NCI-H2227 (cell line): ENCODE data around the gene MZF1.
"Not testable (repeated sequence)": the region's sequence is repeated elsewhere in the genome, so short reads cannot be mapped to it uniquely, and the experiment has no call there.

Experiments
- DNase-seq: peaks from one replicate; lab custom pipeline; 2025; ENCODE audit not compliant: unreplicated experiment; lab: John Stamatoyannopoulos, UW

The MZF1 gene

DNA sequence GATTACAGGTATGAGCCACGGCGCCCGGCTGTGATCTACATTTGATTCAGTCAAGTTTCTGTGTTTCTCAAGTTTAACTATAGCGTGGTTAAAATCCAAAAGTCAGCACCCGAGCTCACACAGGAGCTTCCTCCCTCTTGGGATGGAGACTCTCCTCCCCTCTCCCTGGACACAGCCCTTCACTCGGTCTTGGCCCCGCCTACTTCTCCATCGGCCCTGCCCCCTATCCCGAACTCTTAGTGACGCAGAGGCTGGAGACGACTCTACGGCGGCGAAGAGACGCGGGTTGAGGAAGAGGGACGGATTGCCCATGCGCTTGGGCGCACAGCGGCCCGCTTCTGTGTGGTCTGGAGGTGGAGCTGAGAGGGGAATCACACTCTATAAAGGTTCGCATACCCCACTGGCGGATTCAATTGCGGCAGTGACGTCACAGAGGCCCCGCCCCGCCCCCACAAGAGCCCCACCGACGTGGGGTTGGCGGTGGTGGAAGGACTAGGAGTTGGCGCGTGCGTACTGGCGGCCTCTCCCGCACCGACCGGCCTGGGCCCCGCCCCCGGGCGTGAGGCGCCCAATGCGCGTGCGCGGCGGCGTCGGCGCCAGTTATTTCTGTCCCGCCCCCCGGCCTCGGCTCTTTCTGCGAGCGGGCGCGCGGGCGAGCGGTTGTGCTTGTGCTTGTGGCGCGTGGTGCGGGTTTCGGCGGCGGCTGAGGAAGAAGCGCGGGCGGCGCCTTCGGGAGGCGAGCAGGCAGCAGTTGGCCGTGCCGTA is 29.1 kb downstream of the MZF1 start, which contains the start of gene TRIM28:
Gene TRIM28 (plus strand): TSS at position 239 of the 765 bp plus-strand sequence. CDS start 694 bp downstream, outside the sequence.
- DNase-seq: no peak

DNA sequence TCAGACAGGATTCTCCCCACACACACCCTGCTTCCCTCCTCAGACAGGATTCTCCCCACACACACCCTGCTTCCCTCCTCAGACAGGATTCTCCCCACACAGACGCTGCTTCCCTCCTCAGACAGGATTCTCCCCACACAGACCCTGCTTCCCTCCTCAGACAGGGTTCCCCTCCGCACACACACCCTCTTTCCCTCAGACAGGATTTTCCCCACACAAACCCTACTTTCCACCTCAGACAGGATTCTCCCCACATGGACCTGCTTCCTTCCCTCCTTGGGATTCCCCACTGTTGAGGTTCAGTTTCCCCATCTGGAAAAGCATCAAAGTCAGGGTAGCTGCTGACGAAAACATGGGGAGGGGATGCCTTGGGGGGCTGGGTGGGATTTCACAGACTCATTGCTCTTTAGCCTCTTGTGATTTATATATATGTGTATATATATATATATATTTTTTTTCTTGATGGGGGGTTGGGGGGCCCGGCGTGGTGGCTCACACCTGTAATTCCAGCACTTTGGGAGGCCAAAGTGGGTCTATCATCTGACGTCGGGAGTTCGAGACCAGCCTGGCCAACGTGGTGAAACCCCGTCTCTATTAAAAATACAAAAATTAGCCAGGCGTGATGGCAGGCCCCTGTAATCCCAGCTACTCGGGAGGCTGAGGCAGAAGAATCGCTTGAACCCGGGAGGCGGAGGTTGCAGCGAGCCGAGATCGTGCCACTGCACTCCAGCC is 30.3 kb downstream of the MZF1 start:
- DNase-seq: not testable (repeated sequence)

DNA sequence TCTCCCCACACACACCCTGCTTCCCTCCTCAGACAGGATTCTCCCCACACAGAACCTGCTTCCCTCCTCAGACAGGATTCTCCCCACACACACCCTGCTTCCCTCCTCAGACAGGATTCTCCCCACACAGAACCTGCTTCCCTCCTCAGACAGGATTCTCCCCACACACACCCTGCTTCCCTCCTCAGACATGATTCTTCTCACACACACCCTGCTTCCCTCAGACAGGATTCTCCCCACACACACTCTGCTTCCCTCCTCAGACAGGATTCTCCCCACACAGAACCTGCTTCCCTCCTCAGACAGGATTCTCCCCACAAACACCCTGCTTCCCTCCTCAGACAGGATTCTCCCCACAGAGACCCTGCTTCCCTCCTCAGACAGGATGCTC is 34.0 kb downstream of the MZF1 start:
- DNase-seq: not testable (repeated sequence)

DNA sequence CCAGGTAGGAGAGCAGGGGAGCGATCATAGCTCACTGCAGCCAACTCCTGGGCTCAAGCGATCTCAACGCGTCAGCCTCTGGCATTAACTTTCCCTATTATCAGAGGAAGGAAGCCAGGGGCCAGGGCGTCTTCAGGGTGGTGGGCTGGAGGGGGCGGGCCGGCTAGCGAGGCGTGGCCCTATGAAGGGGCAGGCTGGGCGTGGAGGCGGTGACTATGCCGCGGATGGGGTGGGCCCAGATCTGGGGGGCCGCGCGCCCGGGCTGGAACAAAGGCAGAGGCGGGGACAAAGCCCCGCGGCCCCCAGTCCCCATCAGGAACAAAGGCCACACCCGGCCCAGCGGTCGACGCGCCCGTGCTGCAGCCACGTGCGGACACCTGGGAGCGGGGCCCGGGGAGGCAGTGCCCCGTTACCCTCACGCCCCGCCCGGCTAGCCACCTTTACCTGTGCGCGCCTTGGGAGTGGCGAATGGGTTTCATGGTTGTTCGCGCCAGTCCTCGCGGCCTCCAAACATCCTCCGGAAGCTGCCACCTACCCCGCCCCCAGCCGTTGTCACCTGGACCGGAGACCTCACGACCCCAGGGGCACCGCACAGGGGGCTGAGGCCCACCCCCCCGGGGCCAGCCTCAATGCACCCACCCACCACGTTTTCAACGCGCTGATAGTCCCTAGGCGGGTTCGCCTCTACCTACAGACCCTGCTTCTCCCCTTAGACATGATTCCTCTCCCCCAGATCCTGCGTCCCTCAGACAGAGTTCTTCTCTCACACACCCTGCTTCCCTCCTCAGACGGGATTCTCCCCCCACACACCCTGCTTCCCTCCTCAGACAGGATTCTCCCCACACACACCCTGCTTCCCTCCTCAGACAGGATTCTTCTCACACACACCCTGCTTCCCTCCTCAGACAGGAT is 34.6 kb downstream of the MZF1 start:
- peak; percentile 98 for DNase-seq

DNA sequence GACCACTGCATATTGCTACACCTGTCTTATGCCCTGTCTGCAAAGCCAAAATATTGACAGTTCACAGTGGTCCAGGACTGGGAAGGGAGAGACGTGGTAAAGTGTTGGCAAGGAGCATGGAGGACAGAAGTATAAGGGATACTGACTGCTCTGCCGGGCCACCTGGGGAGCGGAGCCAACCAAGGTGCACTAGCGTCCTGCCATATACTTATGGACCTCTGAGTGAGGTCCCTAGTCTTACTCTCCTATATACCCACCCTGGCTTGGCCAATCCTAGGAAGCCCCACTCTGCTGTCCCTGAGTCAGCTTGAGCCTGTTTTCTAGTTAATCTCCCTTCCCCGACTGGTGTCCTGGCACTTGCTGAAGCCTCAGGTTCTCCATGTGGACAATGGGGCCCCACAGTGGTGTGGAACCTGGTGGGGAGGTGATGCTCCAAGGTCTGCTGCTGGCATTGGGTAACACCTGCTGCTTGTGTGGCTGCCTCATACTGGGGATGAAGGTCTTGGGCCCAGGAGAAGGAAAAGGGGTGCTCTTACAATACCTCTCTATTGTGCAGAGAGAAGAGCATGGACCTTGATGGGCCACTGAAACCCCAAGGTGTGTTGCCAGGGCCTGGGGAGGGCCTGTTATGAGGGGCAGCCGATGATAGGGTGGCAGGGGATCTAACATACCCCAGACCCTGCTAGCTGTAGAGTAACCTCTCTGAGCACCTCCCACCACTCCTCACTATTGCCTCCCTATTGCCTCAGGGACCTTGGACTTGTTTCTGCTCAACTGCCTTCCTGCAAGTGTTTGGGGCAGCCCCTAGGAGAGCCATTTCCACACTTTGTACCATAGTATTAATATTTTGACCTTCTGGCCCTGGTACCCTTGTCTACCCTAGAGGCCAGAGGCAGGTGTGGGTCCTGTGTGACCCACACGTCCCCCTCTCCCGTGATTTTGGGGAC is 36.0 kb downstream of the MZF1 start:
- DNase-seq: no peak

DNA sequence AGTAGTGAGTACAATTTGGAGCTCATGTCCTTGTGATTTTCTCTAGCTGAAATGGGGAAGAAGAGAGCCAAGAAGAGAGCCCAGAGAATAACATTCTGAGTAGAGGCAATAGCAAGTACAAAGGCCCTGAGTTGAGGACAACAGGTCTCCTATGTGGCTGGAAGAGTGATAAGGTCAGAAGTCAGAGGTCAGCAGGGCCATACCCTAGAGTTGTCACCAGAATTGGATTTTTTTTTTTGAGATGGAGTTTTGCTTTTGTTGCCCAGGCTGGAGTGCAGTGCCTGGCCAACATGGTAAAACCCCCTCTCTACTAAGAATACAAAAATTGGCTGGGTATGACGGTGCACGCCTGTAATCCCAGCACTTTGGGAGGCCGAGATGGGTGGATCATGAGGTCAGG is 37.3 kb downstream of the MZF1 start:
- DNase-seq: no peak

DNA sequence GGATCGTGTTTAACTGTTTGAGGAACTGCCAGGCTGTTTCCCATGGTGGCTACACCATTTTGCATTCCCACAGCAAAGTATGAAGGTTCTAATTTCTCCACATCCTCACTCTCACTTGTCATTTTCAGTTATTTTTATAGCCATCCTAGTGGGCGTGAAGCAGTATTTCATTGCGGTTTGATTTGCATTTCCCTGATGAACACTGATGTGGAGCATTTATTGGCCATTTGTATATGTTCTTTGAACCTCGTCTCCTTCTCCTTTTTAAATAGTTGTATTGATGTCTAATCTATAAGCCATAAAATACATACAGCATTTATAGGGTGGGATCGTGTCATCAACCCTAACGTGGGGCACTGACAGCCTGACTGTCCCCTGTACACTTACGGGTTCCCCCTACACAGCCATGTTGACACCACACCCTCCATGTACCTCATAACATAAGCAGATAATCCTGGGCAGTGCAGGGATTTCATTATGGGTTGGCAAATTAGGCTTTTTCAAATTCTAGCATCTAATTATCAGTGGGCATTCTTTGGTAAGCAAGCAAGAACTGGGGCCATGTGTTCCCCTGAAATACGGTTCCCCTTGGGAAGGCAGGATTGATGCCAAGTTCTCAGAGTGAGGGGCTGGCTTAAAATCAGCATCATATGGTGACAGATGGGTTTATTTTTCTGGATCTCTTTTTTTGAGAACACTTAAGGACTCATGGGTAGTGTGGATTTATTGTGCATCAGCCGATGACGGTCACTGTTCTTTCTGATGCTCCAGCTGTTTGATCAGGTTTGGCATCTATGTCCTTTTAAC is 41.9 kb downstream of the MZF1 start:
- DNase-seq: no peak

DNA sequence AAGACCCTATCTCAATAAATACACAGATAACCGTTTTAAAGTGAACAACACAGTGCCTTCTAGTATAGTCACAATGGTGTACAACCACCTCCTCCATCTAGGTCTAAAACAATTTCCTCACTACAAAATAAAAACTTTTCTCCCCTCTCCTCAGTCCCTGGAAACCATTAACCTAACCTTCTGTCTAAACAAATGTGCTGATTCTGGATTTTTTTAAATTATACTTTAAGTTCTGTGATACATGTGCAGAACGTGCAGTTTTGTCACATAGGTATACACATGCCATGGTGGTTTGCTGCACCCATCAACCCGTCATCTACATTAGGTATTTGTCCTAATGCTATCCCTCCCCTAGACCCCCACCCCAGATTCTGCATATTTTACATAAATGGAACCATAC is 43.7 kb downstream of the MZF1 start:
- no peak for DNase-seq

DNA sequence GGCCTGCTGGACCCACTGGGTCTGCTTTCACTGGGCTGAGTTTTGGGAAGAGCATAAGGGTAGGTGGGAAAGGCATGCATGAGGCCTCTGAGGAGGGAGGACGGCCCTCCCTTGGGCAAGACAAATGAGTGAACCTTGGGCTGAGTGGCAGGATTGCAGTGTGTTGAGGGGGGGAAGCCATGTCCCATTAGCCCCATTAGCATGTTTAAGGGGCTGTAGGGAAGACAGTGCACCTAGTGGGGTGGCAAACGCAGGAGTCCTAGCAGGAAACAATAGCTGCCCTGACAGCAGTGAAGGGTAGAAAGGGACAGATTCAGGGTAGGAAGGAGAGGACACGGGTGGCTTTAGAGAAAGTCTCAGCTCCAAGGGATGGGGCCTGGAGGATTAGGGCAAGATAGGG is 50.4 kb downstream of the MZF1 start:
- no peak for DNase-seq

DNA sequence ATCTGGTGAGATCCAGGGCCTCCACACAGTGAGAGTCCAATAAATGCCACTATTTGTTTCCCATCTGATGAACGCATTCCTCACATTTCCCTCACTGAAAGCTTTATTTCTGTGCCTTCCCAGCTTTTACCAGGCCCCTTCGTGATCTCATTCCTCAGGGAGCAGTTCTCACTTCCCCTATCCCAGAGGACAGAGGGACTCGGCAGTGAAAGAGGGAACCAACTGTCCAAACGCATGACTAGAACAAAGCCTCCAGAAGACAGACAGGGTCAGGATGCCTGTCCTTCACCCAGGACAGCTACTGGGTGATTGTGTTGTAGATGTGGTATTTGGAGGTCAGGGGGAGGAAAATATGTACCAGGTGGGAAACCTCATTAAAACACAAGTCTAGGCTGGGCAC is 51.5 kb downstream of the MZF1 start:
- no peak for DNase-seq

DNA sequence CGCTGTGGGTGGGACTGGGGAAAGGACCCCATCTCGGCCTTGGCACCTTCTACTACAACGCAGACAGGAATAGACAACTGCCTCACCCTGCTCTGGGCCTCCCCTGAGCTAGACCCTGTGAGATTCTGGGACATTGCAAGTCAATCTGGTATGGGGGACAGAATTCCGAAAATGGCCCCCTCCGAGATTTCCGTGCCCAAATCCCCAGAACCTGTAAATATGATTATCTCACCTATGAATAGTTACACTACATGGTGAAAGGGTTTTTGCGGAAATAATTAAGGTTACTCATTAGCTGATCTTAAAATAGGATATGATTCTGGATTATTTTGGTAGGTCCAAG is 52.9 kb downstream of the MZF1 start:
- no peak for DNase-seq

DNA sequence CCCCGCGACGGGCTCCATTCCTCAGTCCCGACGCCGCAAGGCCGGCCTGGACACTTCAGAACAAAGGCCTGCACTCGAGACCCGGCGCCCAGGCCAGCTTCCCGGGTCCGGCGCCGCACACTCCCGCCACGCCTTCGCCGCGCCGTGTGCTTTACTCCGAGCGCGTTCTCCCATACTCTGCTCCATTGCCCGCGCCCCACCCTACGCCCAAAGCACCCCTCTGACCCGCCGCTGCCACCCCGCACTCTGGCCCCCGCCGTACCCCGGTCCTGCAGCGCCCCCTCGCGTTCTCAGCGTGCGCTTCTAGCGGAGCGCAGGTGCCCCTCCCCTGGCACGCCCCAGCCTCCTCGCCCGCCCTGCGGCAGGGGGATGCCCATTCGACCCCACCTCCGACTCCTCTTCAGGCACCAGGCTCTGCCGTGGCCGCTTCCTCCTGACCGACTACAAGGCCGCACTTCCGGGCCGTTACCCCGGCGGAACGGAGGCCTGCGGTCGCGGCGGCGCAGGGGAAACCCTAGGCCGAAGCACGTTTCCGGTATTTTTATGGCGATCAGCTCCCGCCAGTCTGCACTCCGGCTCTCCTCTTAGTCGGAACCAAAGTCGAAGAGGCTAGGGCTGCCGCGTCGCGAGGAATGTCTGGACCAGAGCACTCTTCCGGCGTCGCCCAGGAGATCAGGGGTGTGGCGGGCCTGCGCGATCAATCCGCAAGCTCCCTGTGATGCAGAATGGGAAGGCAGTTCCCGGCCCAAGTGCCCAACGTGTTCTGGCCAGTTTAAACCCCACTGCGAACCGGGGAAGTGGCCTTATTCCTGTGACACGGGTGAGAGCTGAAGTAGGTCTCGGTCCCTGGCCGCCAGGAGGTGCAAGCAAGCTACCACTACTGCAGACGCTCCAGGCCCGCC is 53.5 kb downstream of the MZF1 start, which contains the start of gene ZBTB45:
Gene ZBTB45 (minus strand): TSS at position 456 of the 902 bp plus-strand sequence. CDS start 2,137 bp downstream, outside the sequence.
- peak; percentile 100 for DNase-seq

DNA sequence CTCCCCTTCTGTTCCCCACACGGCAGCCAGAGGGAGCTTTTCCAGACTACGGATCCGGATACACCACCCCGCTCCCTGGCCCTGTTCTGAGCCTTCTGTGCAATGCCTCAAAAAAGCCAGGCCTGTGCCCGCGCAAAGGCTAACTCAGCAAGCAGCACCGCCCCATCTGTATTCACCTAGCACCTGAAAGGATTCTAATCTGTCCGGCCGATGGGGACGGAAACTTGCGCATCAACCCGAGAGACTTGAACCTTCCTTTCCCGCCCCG is 54.1 kb downstream of the MZF1 start:
- DNase-seq: peak; percentile 92

DNA sequence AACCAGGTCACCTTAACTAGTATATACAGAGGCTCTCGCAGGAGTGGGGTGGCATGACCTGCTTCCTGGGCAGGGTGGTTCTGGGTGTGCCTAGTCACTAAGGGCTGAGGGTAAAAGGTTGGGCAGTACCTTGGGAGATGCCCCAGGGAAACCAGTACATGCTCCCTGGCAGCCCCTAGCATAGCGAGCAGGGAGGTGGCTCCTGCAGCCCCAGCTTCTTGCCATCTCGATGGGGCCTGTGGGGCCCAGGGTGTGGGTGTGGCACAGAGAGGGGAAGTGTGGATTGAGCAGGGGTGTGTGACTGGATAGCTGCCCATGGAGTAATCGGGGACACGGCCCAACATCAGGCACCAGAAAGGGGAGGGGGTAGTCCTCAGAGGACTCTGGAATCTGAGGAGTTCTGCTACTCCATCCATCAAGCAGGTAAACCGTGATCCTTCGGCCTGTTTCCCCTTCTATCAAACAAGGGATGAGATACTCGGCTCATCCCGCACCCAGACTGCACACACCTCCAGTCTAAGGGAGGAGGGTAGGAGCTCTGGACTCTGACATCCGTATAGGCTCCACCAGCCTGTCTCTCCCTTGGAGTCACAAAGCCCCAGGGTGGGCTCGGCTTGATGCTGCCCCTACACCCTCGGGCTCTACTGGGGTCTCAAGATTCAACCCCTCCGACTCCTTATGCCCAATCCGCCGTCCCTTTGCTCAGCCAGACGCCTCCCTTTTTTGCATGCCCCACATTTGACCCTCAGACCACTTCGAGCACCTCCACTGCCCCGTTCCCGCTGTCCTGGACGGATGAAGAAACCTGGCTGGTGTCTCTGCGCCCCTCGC is 54.7 kb downstream of the MZF1 start:
- no peak for DNase-seq

DNA sequence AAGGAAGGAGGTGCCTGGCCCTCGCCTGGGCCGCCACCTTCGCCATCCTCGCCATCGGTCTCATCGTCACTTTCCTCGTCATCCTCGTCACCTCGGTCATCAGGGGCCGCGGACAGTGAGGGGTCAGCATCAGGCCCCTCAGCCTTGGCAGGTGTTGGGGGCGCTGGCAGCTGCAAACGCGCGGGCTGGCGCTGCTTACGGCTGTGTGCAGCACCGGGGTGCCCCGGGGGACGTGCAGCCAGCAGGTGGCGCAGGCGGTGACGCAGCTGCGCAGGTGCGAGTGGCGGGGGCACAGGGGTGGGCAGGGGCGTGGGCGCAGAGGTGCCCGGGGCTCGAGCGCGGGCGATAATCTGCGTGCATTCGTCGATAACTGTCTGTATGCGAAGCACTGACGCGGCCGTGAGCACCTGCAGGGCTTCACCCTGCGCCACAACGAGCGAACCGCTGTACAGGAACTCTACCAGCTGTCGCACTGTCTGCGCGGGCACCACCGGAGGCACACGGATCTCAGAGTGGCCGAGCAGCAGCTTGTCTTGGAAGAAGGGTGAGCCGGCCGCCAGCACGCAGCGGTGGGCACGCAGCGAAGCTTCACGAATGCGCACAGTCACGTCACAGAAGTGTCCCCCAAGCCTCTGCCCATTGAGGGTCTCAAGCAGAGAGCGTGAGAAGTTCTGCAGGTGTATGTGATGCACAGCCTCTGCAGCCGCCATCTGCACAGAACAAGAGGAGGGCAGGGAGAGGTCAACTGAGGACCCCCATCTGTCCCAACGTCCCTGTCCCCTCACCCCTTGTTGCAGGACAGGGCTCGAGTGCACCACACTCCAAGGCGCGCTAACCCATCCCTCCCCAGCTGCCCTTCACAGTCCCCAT is 55.9 kb downstream of the MZF1 start:
- DNase-seq: peak; percentile 50

DNA sequence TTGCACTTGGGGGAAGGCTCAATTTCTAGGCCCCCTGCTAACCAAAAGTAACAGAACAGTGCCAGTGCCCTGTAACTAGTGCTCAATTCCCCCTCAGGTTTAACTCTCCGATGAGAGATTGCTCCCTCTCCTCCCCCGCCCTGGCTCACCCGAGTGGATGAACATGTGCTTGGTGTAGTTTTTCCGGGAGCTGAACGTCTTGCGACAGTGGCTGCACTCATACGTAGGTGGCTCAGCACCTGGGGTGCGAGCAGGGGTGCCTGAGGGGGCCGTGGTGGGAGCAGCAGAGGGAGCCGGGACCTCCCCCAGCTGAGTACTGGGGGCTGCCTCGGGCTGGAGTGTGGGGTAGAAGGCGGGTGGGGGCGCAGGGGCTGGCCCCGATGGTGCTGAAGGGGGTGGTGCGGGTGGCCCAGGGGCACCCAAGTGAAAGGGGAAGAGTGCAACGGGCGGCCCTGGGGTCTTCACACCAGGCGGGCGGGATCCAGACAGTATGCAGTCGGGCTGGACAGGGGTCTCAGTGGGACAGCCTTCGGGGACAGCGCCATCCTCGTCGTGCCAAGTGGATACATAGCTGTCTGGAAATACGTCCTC is 56.8 kb downstream of the MZF1 start:
- no peak for DNase-seq
